Muscle layer of colon (tissue), 2 donors: ENCODE data around the gene DUSP15.

Experiments used
- H3K27ac ChIP-seq: one replicate; pipeline ENCODE4 v1.7.0; 2013; ENCODE audit warnings: low read depth, mild to moderate bottlenecking, low read length, moderate library complexity
- H3K27me3 ChIP-seq, 2 donors: one replicate each; pipeline ENCODE4 v1.7.0; 2013; ENCODE audit warnings: low read length in 2 of 2, mild to moderate bottlenecking in 2 of 2; ENCODE audit not compliant: insufficient read depth in 2 of 2, control insufficient read depth in 1 of 2
- H3K36me3 ChIP-seq: one replicate; pipeline ENCODE4 v1.7.0; 2013; ENCODE audit warnings: mild to moderate bottlenecking, low read length; ENCODE audit not compliant: insufficient read depth
- H3K4me1 ChIP-seq: one replicate; pipeline ENCODE4 v1.7.0; 2013; ENCODE audit warnings: mild to moderate bottlenecking, low read length; ENCODE audit not compliant: insufficient read depth
- H3K4me3 ChIP-seq, 2 donors: one replicate each; pipeline ENCODE4 v1.7.0; 2013; ENCODE audit warnings: low read length in 2 of 2, low read depth in 1 of 2, mild to moderate bottlenecking in 1 of 2, moderate library complexity in 1 of 2
- H3K9ac ChIP-seq: one replicate; pipeline ENCODE4 v1.7.0; 2013; ENCODE audit warnings: low read length
- H3K9me3 ChIP-seq: one replicate; pipeline ENCODE4 v1.7.0; 2013; ENCODE audit warnings: mild to moderate bottlenecking, low read length
- donor health status: abdominal sarcoma.
- donor health status: Adenocarcinoma of cecum.

The DUSP15 gene

GRCh38 chr20:31857861-31858759 lies 12.2 kb downstream of the DUSP15 start:
- H3K9ac ChIP-seq: no peak overlapping the region
- no peak overlapping the region for H3K27ac ChIP-seq
- no peaks in the 10 kb centered on the region for H3K36me3 ChIP-seq
- peaks cover 25 to 50% of the 10 kb centered on the region in 2 donors for H3K27me3 ChIP-seq
- peaks cover 10% of the 10 kb centered on the region for H3K4me1 ChIP-seq
- no peak overlapping the region for H3K4me3 ChIP-seq
- H3K9me3 ChIP-seq: no peaks in the 10 kb centered on the region

GRCh38 chr20:31856516-31856915 lies 13.8 kb downstream of the DUSP15 start:
- H3K9me3 ChIP-seq: no peaks in the 10 kb centered on the region
- H3K4me3 ChIP-seq: no peak overlapping the region
- no peak overlapping the region for H3K9ac ChIP-seq
- H3K27ac ChIP-seq: no peak overlapping the region
- no peaks in the 10 kb centered on the region for H3K36me3 ChIP-seq
- H3K4me1 ChIP-seq: peaks cover 10% of the 10 kb centered on the region
- peaks cover 25 to 45% of the 10 kb centered on the region in 2 donors for H3K27me3 ChIP-seq

GRCh38 chr20:31853481-31853880 lies 16.8 kb downstream of the DUSP15 start:
- Histone ChIP-seq H3K27me3 (peaks cover 1 to 33% of the 10 kb centered on the region in 2 donors), H3K4me3 (no peak overlapping the region), H3K9me3 (no peaks in the 10 kb centered on the region), H3K36me3 (no peaks in the 10 kb centered on the region), H3K4me1 (no peaks in the 10 kb centered on the region), H3K9ac (no peak overlapping the region), H3K27ac (no peak overlapping the region)

DNA sequence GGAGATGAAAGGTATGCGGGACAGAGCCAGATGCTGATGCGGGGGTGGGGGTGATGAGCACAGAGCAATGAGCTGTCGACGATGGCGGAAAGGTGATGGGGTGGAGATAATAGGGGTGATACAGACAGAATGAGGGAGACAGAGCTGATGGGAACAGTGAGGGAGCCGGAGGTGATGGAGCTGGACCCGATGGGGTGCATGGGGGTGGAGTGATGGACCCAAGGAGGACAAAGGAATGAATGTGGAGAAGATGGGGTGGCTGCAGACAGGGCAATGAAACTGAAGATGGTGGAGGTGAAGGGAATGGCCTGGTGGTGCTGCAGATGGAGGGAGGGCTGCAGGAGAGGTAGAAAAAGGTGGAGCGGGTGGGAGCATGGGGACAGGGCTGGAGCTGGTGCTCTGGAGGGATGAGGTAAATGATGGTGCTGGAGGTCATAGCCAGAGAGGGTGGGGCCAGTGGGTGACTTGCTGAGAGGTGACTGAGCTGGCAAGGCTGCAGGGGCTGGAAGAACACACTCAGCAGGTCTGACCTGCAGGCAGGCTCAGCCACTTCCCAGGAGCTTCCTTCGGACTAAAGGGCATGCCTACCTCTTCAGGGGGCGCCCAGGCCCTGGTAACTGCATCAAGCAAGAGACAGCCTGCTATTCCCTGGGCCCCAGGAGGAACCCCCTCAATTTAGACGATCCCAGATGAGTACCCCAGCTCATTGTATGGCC lies 18.9 kb downstream of the DUSP15 start:
- no peak overlapping the region for H3K4me3 ChIP-seq

GRCh38 chr20:31849306-31849930 lies 20.9 kb downstream of the DUSP15 start:
- Histone ChIP-seq H3K36me3 (no peaks in the 10 kb centered on the region), H3K27me3 (peaks cover 0 to 19% of the 10 kb centered on the region in 2 donors), H3K27ac (no peak overlapping the region), H3K4me3 (no peak overlapping the region), H3K9ac (no peak overlapping the region), H3K4me1 (no peaks in the 10 kb centered on the region), H3K9me3 (no peaks in the 10 kb centered on the region)

More for the DNA sequence above, 18.9 kb downstream of the DUSP15 start:
- no peaks in the 10 kb centered on the region for H3K9me3 ChIP-seq
- no peaks in the 10 kb centered on the region for H3K36me3 ChIP-seq
- no peaks in the 10 kb centered on the region for H3K4me1 ChIP-seq
- H3K27me3 ChIP-seq: peaks cover 0 to 21% of the 10 kb centered on the region in 2 donors
- H3K9ac ChIP-seq: no peak overlapping the region
- no peak overlapping the region for H3K27ac ChIP-seq

- H3K4me3 ChIP-seq: no peak overlapping the region
- no peaks in the 10 kb centered on the region for H3K4me1 ChIP-seq
- no peak overlapping the region for H3K9ac ChIP-seq
- no peaks in the 10 kb centered on the region for H3K36me3 ChIP-seq
- peaks cover 0 to 16% of the 10 kb centered on the region in 2 donors for H3K27me3 ChIP-seq
- no peaks in the 10 kb centered on the region for H3K9me3 ChIP-seq
- H3K27ac ChIP-seq: no peak overlapping the region
These were observed 22.0 kb downstream of the DUSP15 start for GRCh38 chr20:31848088-31848999.

DNA sequence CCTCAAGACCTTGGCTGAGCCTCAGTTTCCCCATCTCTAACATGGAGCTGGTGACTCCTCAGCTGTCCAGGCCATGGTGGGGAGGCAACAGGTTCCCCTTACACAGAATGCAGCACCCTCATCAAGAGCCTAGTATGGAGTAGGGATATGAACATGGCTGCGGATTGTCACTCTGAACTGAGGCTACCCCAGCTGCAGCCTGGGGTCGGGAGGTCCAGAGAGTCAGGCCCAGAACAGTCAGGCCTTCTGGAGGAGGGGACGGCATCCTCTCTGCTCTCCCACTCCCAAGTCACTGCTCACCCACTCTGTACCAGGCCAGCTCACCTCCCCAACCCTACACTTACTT lies 23.6 kb downstream of the DUSP15 start:
- H3K27me3 ChIP-seq: peaks cover 0 to 16% of the 10 kb centered on the region in 2 donors
- H3K4me1 ChIP-seq: no peaks in the 10 kb centered on the region
- no peak overlapping the region for H3K9ac ChIP-seq
- no peak overlapping the region for H3K27ac ChIP-seq
- no peaks in the 10 kb centered on the region for H3K9me3 ChIP-seq
- no peaks in the 10 kb centered on the region for H3K36me3 ChIP-seq
- no peak overlapping the region for H3K4me3 ChIP-seq

DNA sequence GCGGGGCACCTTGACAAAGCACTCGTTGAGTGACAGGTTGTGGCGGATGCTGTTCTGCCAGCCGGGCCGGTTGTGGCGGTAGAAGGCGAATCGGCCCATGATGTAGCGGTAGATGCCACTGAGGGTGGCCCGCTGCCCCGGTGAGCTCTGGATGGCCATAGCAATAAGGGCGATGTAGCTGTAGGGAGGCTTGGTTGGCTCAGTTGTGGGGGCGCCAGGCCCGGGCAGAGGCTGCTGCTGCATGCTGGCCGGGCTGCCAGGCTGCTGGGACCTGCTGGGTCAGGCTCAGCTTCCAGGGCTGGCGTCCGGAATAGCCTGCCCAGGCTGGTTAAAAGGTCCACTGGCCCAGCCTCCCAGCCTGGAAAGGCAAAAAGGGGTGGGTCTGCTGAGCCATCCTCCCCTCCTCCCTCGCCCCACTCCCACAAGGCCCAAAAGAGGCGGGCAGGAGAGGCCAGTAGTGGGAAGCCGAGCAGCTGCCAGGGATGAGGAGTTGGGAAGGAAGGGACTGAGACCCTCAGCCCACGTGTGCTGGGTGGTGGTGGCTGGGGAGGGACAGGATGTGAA lies 24.9 kb downstream of the DUSP15 start, which contains the start of gene FOXS1:
TSS of gene FOXS1 (minus strand) at position 305 of the 564 bp plus-strand sequence. CDS start at position 243, 62 bp downstream.
- Histone ChIP-seq H3K9me3 (no peaks in the 10 kb centered on the region), H3K36me3 (no peaks in the 10 kb centered on the region), H3K27me3 (peaks cover 0 to 16% of the 10 kb centered on the region in 2 donors), H3K4me1 (no peaks in the 10 kb centered on the region), H3K4me3 (no peak within 1 kb of the TSS), H3K27ac (no peak within 1 kb of the TSS), H3K9ac (no peak within 1 kb of the TSS)

- Histone ChIP-seq H3K27me3 (peaks cover 0 to 13% of the 10 kb centered on the region in 2 donors), H3K9ac (no peak overlapping the region), H3K27ac (no peak overlapping the region), H3K36me3 (no peaks in the 10 kb centered on the region), H3K9me3 (no peaks in the 10 kb centered on the region), H3K4me3 (no peak overlapping the region), H3K4me1 (no peaks in the 10 kb centered on the region)
These were observed 25.5 kb downstream of the DUSP15 start for GRCh38 chr20:31844737-31845299.

DNA sequence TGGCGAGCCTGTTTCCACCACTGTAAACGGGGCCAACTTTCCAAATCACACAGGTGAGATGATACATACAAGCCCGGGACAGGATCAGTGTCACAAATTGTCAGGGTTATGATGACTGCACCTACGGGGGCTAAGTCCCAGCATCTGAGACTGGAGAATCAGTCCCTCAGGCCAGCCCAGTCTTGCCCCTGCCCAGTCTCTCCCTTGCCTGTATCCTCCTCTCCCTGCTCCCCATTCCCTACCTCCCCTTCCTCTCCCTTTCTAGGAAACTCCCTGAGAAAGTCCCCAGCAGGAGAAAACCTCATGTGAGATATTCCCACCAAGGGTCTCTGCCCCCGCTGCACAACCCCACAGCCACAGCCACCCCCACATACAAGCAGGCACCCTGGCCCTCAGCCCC lies 26.4 kb downstream of the DUSP15 start:
- H3K9ac ChIP-seq: no peak overlapping the region
- peaks cover 0 to 5% of the 10 kb centered on the region in 2 donors for H3K27me3 ChIP-seq
- no peaks in the 10 kb centered on the region for H3K36me3 ChIP-seq
- no peak overlapping the region for H3K27ac ChIP-seq
- H3K4me3 ChIP-seq: no peak overlapping the region
- H3K4me1 ChIP-seq: no peaks in the 10 kb centered on the region
- no peaks in the 10 kb centered on the region for H3K9me3 ChIP-seq
